GM12875 (cell line): ENCODE measurements around the gene PDCD1LG2.

Experiments used
- H3K4me3 ChIP-seq: one replicate; pipeline ENCODE4 v1.5.1; 2011; ENCODE audit warnings: low read depth, low read length, control low read depth
- CTCF ChIP-seq: IDR thresholded peaks from 2 replicates; pipeline ENCODE4 v1.5.1; 2011; ENCODE audit warnings: low read depth, mild to moderate bottlenecking, control low read depth, inconsistent platforms, low read length, moderate library complexity, borderline replicate concordance; ENCODE audit not compliant: insufficient read depth

PDCD1LG2 gene

GRCh38 chr9:5543875-5544702, 33.8 kb downstream of the PDCD1LG2 start:
- H3K4me3 ChIP-seq, result no peak overlapping the region
- no peak for TF ChIP-seq CTCF

- no peak for TF ChIP-seq CTCF
- H3K4me3 ChIP-seq, result no peak overlapping the region
Observed at GRCh38 chr9:5549658-5550650, 39.6 kb downstream of the PDCD1LG2 start.

GRCh38 chr9:5551368-5552150, 41.2 kb downstream of the PDCD1LG2 start:
- no peak overlapping the region for H3K4me3 ChIP-seq
- TF ChIP-seq CTCF, result no peak

GRCh38 chr9:5552301-5552700, 42.0 kb downstream of the PDCD1LG2 start:
- no peak for TF ChIP-seq CTCF
- no peak overlapping the region for H3K4me3 ChIP-seq

- no peak for TF ChIP-seq CTCF
- H3K4me3 ChIP-seq, result no peak overlapping the region
Observed at GRCh38 chr9:5553211-5553610, 42.9 kb downstream of the PDCD1LG2 start.

GRCh38 chr9:5554254-5554653, 43.9 kb downstream of the PDCD1LG2 start:
- no peak for TF ChIP-seq CTCF

More at GRCh38 chr9:5554254-5554653, 43.9 kb downstream of the PDCD1LG2 start:
- H3K4me3 ChIP-seq, result no peak overlapping the region
